Stimulated activated memory B cell treated with anti-CD40 and anti-IgM and Interleukin-4, amounts not matched to agents 10 μg/mL and 1 μg/mL and 100 μg/mL, for 72 hours (primary cell): Measurements from ENCODE around the gene PXYLP1.
"Not testable (repeated sequence)": the region's sequence is repeated elsewhere in the genome, so short reads cannot be mapped to it uniquely, and the experiment has no call there.

Experiments used
- ATAC-seq: fragments of 150-1000 bp; cut with Tn5 transposase; 2 replicates; pipeline ENCODE4 v1.10.0; 2021
- H3K27ac Mint-ChIP-seq: one replicate; pipeline ENCODE4 v1.8.0; 2022; ENCODE audit warnings: mild to moderate bottlenecking, mixed read lengths
- H3K27me3 Mint-ChIP-seq: one replicate; pipeline ENCODE4 v1.8.0; 2022; ENCODE audit warnings: mixed read lengths
- H3K36me3 Mint-ChIP-seq: one replicate; pipeline ENCODE4 v1.8.0; 2022; ENCODE audit warnings: mixed read lengths
- H3K4me1 Mint-ChIP-seq: one replicate; pipeline ENCODE4 v1.8.0; 2022; ENCODE audit warnings: mixed read lengths
- H3K4me3 Mint-ChIP-seq: one replicate; pipeline ENCODE4 v1.8.0; 2022; ENCODE audit warnings: mild to moderate bottlenecking, moderate library complexity, mixed read lengths
- H3K9me3 Mint-ChIP-seq: one replicate; pipeline ENCODE4 v1.8.0; 2022; ENCODE audit warnings: mixed read lengths

The PXYLP1 gene

GRCh38 chr3:141231101-141231951 is at the start of gene PXYLP1:
PXYLP1 (plus strand) TSS chr3:141231825; CDS start chr3:141260176, 28,351 bp downstream.
- Mint-ChIP-seq H3K4me3 (peak within 1 kb of the TSS; percentile 98), H3K4me1 (peaks cover 20% of the 10 kb centered on the region), H3K27me3 (no peaks in the 10 kb centered on the region), H3K36me3 (no peaks in the 10 kb centered on the region), H3K9me3 (no peaks in the 10 kb centered on the region), H3K27ac (peak within 1 kb of the TSS; percentile 92)
- ATAC-seq = peak; percentile 97

- no peaks in the 10 kb centered on the region for H3K36me3 Mint-ChIP-seq
- H3K27ac Mint-ChIP-seq = no peak overlapping the region
- no peak overlapping the region for H3K4me3 Mint-ChIP-seq
- peaks cover 9% of the 10 kb centered on the region for H3K9me3 Mint-ChIP-seq
- no peak for ATAC-seq
- H3K27me3 Mint-ChIP-seq = peaks cover 12% of the 10 kb centered on the region
- no peaks in the 10 kb centered on the region for H3K4me1 Mint-ChIP-seq
Measured at GRCh38 chr3:141183606-141184005, 48.0 kb upstream of the PXYLP1 start.

- Mint-ChIP-seq H3K36me3 (no peaks in the 10 kb centered on the region), H3K4me1 (no peaks in the 10 kb centered on the region), H3K4me3 (no peak overlapping the region), H3K9me3 (peaks cover 8% of the 10 kb centered on the region), H3K27ac (no peak overlapping the region), H3K27me3 (peaks cover 12% of the 10 kb centered on the region)
- ATAC-seq = no peak
Measured at GRCh38 chr3:141184430-141184829, 47.2 kb upstream of the PXYLP1 start.

- Mint-ChIP-seq H3K27me3 (peaks cover 24% of the 10 kb centered on the region), H3K9me3 (no peaks in the 10 kb centered on the region), H3K4me1 (peaks cover 9% of the 10 kb centered on the region), H3K27ac (no peak overlapping the region), H3K4me3 (no peak overlapping the region), H3K36me3 (no peaks in the 10 kb centered on the region)
- no peak for ATAC-seq
Measured at GRCh38 chr3:141191097-141191749, 40.4 kb upstream of the PXYLP1 start.

- Mint-ChIP-seq H3K9me3 (no peaks in the 10 kb centered on the region), H3K27me3 (peaks cover 35% of the 10 kb centered on the region), H3K27ac (no peak overlapping the region), H3K4me3 (no peak overlapping the region), H3K36me3 (no peaks in the 10 kb centered on the region), H3K4me1 (peaks cover 9% of the 10 kb centered on the region)
- peak; percentile 98 for ATAC-seq
Measured at GRCh38 chr3:141192345-141192744, 39.3 kb upstream of the PXYLP1 start.

- Mint-ChIP-seq H3K27me3 (peaks cover 39% of the 10 kb centered on the region), H3K27ac (no peak overlapping the region), H3K4me1 (peaks cover 9% of the 10 kb centered on the region), H3K4me3 (no peak overlapping the region), H3K9me3 (no peaks in the 10 kb centered on the region), H3K36me3 (no peaks in the 10 kb centered on the region)
- ATAC-seq = no peak
Measured at GRCh38 chr3:141193066-141193830, 38.4 kb upstream of the PXYLP1 start.

- H3K27me3 Mint-ChIP-seq = peaks cover 27% of the 10 kb centered on the region
Measured at GRCh38 chr3:141201122-141201521, 30.5 kb upstream of the PXYLP1 start.

GRCh38 chr3:141202682-141203081 is 28.9 kb upstream of the PXYLP1 start:
- H3K9me3 Mint-ChIP-seq = no peaks in the 10 kb centered on the region
- H3K27ac Mint-ChIP-seq = no peak overlapping the region
- no peak for ATAC-seq
- no peak overlapping the region for H3K4me3 Mint-ChIP-seq
- H3K36me3 Mint-ChIP-seq = no peaks in the 10 kb centered on the region
- peaks cover 19% of the 10 kb centered on the region for H3K27me3 Mint-ChIP-seq
- H3K4me1 Mint-ChIP-seq = no peaks in the 10 kb centered on the region

More at GRCh38 chr3:141201122-141201521, 30.5 kb upstream of the PXYLP1 start:
- Mint-ChIP-seq H3K27ac (no peak overlapping the region), H3K4me1 (no peaks in the 10 kb centered on the region), H3K9me3 (no peaks in the 10 kb centered on the region), H3K36me3 (no peaks in the 10 kb centered on the region), H3K4me3 (no peak overlapping the region)
- no peak for ATAC-seq

GRCh38 chr3:141203866-141204265 is 27.8 kb upstream of the PXYLP1 start:
- Mint-ChIP-seq H3K27ac (no peak overlapping the region), H3K9me3 (no peaks in the 10 kb centered on the region), H3K27me3 (peaks cover 19% of the 10 kb centered on the region), H3K36me3 (no peaks in the 10 kb centered on the region), H3K4me3 (no peak overlapping the region), H3K4me1 (no peaks in the 10 kb centered on the region)
- no peak for ATAC-seq

GRCh38 chr3:141204343-141204742 is 27.3 kb upstream of the PXYLP1 start:
- Mint-ChIP-seq H3K27ac (no peak overlapping the region), H3K9me3 (no peaks in the 10 kb centered on the region), H3K4me1 (no peaks in the 10 kb centered on the region), H3K27me3 (peaks cover 19% of the 10 kb centered on the region), H3K4me3 (no peak overlapping the region), H3K36me3 (no peaks in the 10 kb centered on the region)
- no peak for ATAC-seq

- not testable (repeated sequence) for ATAC-seq, H3K36me3 Mint-ChIP-seq, H3K4me3 Mint-ChIP-seq, H3K9me3 Mint-ChIP-seq, H3K4me1 Mint-ChIP-seq, H3K27ac Mint-ChIP-seq
- peaks cover 13% of the 10 kb centered on the region for H3K27me3 Mint-ChIP-seq
Measured at GRCh38 chr3:141211306-141211705, 20.3 kb upstream of the PXYLP1 start.

- H3K36me3 Mint-ChIP-seq = no peaks in the 10 kb centered on the region
- no peak for ATAC-seq
- H3K4me1 Mint-ChIP-seq = no peaks in the 10 kb centered on the region
- no peaks in the 10 kb centered on the region for H3K9me3 Mint-ChIP-seq
- H3K27me3 Mint-ChIP-seq = peaks cover 11% of the 10 kb centered on the region
- no peak overlapping the region for H3K4me3 Mint-ChIP-seq
- no peak overlapping the region for H3K27ac Mint-ChIP-seq
Measured at GRCh38 chr3:141212101-141212500, 19.5 kb upstream of the PXYLP1 start.

GRCh38 chr3:141212555-141212954 is 19.1 kb upstream of the PXYLP1 start:
- H3K27ac Mint-ChIP-seq = no peak overlapping the region
- H3K9me3 Mint-ChIP-seq = no peaks in the 10 kb centered on the region
- peaks cover 15% of the 10 kb centered on the region for H3K27me3 Mint-ChIP-seq
- no peak overlapping the region for H3K4me3 Mint-ChIP-seq
- no peaks in the 10 kb centered on the region for H3K4me1 Mint-ChIP-seq
- ATAC-seq = no peak
- no peaks in the 10 kb centered on the region for H3K36me3 Mint-ChIP-seq

GRCh38 chr3:141216975-141217374 is 14.7 kb upstream of the PXYLP1 start:
- Mint-ChIP-seq H3K4me1 (no peaks in the 10 kb centered on the region), H3K4me3 (no peak overlapping the region), H3K27me3 (peaks cover 50% of the 10 kb centered on the region), H3K27ac (no peak overlapping the region), H3K36me3 (no peaks in the 10 kb centered on the region), H3K9me3 (no peaks in the 10 kb centered on the region)
- ATAC-seq = no peak

- H3K27ac Mint-ChIP-seq = no peak overlapping the region
- H3K27me3 Mint-ChIP-seq = peaks cover 50% of the 10 kb centered on the region
- H3K36me3 Mint-ChIP-seq = no peaks in the 10 kb centered on the region
- no peaks in the 10 kb centered on the region for H3K9me3 Mint-ChIP-seq
- no peak overlapping the region for H3K4me3 Mint-ChIP-seq
- ATAC-seq = no peak
- H3K4me1 Mint-ChIP-seq = no peaks in the 10 kb centered on the region
Measured at GRCh38 chr3:141217389-141217788, 14.2 kb upstream of the PXYLP1 start.
